ENCODE data around the gene CTXND1.
A peak's percentile ranks its signal among the peaks of the same experiment; 100 is the strongest.

The CTXND1 gene

DNA sequence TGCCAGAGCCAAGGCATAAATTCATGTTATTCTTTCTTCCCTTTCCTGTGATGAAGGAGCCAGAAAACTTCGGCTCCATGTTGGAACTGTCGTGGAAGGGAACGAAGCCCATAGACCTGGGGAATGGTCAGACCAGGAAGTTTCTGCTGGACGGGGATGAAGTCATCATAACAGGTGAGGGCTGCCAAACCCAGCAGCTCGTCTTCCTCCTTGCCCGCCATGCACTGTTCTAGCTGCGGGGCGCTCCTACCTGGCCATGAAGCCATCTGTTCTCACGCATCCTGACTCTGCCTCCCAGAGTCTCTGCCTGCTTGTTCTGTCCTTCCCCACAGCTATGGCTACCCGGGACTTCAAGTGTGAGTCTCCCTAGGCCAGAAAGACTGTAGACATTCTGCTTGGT lies 71.0 kb downstream of the CTXND1 start:
- DNase-seq (ENCODE audit: low read depth), result no peak

DNA sequence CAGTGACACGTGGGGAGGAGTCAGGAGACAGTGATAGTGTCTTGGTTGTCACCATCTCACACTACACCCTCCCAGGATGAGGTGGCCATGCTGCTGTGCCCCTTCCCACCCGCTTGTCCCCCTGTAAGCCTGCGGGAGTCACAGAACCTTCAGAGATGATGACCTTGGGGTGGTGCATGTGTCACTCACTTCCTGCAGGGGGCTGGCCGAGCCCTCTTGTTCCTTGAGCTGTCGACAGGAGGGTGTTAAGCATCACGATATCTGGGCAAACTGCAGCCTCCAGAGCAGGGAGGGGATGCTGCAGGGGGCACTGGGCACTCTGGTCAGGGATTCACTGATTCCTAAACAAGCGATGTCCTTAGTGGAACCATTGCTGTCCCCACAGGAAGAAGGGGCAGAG lies 71.5 kb downstream of the CTXND1 start:
- no peak for DNase-seq (ENCODE audit: low read depth)

DNA sequence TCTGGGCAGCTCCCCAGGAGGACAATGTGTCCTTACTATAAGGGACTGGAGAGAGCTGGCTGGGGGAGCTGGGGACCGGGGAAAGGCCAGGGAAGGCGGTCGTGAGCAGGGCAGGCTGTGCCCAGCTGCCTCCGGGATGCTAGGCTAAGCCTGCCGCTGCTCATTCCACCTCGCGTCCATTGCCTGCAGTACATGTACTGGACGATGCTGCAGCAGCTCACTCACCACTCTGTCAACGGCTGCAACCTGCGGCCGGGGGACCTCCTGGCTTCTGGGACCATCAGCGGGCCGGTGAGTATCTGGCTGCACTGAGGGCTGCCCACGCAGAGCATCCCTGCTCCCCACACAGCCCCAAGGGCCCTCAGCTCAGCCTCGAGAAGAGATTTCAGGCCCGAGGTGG lies 72.1 kb downstream of the CTXND1 start:
- DNase-seq (ENCODE audit: low read depth), result no peak

DNA sequence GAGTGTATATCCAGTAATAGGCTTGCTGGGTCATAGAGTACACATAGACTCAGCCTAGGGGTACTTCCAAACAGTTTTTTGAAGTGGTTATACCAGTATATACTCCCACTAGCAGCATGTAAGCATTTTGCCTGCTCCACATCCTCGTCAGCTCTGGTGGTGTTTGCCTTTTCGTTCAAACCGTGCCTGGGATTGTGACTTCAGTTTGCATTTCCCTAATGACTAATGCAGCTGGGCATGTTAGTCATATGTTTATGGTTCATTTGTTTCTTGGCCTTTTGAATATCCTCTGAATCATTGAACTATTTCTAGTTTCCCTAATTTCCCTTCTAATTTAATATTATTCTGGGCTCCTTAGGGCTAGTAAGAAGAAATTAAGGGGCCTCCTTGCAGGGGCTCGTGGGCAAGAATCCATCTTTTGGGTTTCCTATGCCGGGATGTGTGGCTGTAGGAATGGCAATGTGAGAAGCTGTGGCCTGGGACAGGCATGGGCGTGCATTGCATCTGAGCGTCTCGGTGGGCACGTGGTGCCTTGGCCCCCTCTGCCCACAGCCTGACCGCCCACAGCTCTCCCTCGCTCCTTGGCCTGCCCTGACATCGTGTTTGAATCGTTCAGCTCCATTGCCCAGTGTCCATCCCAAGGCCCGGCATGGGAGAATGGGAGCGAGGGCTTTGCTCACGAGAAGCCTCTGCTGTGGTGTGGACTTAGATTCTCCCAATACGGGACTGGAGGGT lies 72.8 kb downstream of the CTXND1 start:
- no peak for DNase-seq (ENCODE audit: low read depth)

DNA sequence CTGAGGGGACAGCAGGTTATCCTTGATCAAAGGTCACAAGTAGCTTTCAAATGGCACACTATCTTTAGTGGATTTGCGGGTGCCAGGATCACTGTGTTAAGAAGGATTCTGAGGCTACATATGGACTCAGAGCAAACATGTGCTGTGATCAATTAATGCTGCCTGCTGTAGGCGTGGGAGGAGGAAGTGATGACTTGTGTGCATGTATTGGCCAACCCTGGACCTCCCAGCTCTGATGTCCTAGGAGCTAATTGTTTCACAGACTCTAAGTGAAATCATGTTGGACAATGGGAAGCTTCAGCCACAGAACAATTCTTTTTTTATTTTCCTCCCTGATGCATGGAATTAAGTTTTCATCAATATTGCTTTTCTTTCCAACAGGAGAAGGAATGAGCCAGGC lies 74.9 kb downstream of the CTXND1 start:
- DNase-seq (ENCODE audit: low read depth), result no peak

DNA sequence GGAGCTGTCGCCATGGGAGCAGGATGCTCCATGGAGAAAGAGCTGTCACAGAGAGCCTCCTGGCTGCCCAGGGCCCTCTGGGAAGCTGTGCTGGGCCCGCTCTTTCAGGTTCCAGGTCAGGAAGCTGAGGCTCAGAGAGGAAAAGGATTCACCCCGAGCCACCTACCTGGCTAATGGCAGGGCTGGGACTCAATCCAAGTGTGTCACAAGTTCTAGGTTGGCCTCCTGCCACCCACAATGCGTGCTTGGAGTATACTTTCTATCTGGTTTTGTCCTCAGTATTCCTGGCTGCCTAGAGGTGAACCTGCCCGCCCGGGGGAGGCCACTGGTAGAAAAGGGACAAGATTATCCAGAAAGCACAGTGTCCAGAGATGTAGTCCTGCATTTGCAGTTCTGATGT lies 75.6 kb downstream of the CTXND1 start:
- no peak for DNase-seq (ENCODE audit: low read depth)

DNA sequence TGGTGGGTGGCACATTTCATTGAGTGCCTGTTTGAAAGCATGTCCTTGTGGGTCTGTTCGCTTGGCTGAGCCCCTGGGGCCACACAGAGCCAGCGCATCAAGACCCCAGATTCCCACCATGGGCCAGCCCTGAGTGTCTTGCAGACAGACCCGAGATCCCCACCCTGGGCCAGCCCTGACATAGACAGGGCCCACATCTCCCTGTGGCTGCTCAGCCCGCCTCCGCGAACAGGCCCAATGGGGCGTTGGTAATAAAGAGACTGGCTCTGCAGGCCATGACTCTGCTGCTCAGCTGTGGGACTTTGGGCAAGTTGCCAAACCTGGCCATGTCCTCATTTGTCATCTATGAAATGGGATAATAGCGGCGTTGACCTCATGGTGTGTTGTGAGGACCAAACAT lies 76.6 kb downstream of the CTXND1 start:
- no peak for DNase-seq (ENCODE audit: low read depth)

DNA sequence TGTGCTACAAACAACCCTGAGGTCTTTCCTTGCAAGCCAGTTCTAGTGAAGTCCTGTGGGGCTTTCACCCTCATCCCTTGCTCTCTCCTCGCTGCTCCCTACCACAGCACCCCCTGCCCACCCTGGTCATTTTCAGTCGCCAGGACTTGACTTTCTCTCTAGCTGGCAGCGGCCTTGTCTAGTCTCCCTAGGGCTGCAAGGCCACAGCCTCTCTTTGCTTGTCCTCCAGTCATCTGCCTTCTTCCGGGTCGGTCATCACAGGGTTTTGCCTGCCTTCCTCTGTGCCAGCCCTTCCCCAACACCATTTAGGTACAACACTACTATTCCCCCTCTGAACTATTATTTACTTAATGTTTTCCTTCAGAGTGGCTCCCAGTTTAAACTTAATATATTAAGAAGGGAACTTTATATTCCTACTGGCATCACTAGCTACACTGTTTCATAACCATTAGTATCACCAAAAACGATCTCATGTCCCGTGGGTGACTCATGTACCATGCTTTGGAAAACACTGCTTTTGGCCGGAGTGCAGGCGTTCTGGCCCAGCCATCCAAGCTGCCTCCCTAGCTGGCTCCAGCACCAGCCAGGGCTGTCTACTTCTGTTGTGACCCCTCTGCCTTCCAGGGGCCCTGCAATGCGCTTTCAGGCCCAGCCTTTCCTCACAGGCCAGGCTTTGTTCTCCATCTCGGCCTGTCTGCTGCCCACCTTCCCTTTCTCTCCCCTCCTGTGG lies 77.8 kb downstream of the CTXND1 start:
- no peak for DNase-seq (ENCODE audit: low read depth)

DNA sequence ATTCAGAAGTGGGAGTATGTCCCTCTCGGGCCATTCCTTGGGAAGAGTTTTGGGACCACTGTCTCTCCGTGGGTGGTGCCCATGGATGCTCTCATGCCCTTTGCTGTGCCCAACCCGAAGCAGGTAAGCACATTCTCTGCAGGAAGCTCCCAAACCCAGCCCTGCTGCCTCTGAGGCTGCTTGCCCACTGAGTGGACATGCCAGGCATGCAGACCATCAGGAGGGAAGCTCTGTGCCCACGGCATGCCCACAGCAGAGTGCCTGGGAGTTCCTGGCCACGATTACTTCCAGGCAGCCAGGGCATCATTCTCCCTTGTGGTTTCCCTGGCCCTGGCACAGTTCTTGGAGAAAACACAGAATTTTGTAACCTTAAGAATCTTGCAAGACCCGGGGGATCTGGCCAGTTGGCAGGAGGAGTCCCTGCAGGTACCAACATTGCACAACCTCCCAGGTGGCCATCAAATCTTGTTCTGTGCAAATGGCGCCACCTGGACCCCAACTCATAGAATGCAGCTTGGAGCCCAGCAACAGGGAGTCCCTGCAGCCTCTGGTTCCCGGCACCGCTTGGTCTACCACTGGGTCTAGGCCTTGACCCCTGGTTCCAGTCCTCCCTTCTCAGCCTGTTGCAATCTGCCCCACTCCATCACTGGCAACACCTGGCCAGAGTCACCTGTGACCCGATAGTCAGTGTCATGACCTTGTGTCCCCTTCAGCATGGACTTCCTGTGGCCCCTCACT lies 78.8 kb downstream of the CTXND1 start:
- DNase-seq (ENCODE audit: low read depth), result peak; percentile 47

DNA sequence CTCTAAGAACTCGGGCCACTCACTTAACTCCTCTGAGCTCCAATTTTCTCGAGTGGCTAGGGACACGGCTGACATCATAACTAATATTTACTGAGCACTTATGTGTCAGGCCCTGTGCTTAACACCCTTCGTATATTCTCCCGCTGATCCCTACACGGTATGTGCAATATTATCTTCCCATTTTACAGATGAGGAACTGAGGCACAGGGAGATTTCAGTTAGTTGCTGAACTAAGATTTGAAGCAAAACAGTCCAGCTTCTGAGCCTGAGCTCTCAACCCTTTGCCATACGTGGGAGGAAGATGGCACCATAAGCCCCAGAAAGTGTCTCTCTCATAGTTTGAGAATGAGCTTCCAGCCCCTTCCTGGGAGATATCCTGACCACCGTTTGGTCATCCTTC lies 79.6 kb downstream of the CTXND1 start:
- DNase-seq (ENCODE audit: low read depth), result no peak

DNA sequence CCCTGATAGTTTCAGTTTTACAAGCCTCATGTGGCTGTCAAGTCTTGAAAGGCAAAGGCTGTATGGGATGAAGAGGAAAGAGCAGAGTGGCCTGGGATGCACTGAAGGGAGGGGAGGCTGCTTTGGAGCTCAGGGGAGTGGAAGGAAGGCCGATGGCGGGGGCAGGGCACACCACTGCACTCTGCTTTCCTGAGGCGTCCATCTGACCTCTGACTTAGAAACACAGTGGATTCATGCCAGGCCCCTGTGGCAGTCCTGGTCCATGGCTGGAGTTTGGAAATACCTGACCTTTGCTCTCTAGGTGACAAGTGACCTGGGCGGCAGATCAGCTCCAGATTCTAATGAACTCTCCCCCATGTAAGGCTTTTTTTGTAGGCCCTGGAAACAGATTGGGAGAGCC lies 80.2 kb downstream of the CTXND1 start:
- no peak for DNase-seq (ENCODE audit: low read depth)

DNA sequence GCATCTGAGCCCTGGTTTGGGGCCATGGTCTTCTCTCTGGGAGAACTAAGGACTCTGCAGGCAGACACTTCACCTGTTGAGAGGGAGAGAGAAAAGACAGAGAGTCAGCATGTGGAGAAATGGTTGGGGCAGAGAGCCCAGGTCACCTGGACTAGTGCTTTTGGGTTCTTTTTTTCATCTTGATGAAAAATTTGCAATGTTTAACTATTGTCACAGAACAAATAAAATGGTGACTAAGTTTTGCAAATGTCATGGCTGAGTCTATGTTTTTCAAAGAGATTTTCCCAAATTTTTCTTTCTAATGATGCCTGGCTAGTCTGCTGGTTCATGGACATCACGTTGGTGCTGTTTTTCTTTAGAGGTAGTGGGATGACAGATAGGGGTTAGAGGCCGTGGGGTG lies 81.4 kb downstream of the CTXND1 start:
- DNase-seq (ENCODE audit: low read depth), result no peak

DNA sequence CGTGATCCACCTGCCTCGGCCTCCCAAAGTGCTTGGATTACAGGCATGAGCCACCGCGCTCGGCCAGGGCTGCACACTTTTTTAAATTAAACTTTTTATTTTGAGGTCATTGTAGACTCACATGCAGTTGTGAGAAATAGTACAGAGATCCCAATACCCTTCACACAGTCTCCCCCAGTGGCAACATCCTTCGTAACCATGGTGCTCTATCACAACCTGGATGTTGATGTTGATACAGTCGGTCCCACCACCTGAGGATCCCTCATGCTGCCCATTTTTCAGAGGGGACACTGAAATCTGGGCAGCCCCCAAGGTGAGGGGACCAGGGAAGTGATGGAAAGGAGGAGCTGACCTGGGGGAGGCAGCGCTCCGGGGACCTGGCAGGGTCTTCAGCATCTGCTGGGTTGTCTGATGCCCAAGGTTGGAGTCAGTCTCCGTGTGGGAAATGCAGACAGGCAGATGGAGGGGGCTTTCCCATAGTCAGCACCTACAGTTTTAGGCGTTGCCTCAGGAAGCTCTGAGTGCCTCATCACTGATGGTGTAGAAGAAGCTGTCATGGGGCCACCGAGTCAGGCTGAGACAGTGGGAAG lies 82.2 kb downstream of the CTXND1 start:
- no peak for DNase-seq (ENCODE audit: low read depth)

DNA sequence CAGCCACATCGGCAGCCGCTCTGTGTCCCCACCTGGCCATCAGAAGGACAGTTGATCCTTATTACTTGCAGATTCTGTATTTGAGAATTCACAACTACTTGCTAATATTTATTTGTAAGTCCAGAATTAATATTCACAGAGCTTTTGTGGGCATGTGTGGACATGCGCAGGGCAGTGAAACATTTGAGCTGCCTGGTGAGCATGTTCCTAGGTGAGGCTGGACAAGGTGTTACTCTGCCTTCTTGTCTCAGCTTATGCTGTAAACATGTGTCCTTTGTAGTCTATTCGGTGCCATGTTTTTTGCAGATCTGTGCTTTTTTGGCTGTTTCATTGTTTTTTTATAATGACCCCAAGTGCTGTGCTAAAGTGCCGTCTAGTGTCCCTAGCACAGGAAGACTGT lies 83.6 kb downstream of the CTXND1 start:
- no peak for DNase-seq (ENCODE audit: low read depth)

DNA sequence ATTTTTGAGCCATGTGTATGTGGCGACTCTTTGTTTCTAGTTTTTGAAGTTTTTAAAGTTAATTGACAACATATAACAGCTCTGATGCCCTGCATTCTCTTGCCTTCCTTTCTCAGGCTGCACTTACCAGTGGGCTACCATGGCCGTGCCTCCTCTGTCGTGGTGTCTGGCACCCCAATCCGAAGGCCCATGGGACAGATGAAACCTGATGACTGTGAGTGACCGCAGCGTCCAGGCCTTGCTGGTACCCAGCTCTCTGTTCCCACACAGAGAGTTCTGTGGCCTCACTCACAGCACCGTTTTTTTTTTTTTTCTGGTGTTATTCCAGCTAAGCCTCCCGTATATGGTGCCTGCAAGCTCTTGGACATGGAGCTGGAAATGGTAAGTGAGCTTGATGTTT lies 84.1 kb downstream of the CTXND1 start:
- no peak for DNase-seq (ENCODE audit: low read depth)

DNA sequence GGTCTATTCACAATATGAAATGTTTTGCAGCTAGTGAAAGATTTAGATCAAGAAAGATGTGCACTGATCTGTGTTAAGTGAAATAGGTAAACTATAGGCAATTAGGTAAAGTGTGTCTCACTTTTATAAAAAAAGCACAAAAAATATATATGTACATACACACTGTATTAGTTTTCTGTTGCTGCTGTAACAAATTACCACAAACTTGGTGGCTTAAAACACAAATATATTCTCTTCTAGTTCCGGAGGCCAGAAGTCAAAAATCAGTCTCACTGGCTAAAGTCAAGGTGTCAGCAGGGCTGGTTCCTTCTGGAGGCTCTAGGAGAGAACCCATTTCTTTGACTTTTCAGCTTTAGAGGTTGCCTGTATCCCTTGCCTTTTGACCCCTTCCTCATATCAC lies 88.1 kb downstream of the CTXND1 start:
- no peak for DNase-seq (ENCODE audit: low read depth)

DNA sequence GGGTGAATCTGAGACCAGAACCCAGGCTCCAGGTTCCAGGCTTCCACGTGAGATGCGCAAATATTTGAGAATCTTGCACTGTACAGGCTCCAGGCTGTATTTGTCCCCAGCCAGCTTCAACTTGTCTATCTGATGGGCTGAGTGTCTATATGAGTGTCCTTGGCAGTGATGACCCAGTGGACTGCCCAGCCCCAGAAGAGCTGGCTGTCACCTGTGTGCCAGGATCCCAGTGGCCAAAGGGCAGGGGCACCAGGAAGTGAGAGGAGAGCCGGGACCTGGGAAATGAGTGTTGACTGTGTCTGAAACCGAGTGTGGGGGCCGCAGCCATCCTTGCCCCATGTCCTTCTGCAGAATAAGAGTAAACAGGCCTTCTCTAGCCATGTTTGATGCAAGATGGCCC lies 88.8 kb downstream of the CTXND1 start:
- no peak for DNase-seq (ENCODE audit: low read depth)

DNA sequence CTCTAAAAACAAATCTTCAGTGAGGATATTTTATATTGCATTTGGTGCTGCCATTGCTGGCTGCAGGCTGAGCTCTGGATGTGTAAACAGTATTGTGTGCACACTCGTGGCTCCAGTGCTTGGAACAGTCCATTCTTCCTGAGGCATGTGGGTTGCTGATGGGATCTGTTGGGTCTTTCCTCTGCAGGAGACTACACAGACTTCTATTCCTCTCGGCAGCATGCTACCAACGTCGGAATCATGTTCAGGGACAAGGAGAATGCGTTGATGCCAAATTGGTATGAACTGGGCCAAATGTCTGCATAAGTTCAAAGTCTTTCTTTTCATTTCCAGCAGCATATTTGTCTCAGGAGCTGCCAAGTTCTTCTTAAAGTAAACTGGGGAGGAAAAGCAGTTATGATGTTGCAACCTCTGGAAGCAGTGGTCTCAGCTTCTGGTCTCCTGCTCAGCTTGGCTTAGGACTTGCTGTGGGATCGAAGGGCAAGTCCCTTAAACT lies 89.9 kb downstream of the CTXND1 start:
- DNase-seq (ENCODE audit: low read depth), result no peak

DNA sequence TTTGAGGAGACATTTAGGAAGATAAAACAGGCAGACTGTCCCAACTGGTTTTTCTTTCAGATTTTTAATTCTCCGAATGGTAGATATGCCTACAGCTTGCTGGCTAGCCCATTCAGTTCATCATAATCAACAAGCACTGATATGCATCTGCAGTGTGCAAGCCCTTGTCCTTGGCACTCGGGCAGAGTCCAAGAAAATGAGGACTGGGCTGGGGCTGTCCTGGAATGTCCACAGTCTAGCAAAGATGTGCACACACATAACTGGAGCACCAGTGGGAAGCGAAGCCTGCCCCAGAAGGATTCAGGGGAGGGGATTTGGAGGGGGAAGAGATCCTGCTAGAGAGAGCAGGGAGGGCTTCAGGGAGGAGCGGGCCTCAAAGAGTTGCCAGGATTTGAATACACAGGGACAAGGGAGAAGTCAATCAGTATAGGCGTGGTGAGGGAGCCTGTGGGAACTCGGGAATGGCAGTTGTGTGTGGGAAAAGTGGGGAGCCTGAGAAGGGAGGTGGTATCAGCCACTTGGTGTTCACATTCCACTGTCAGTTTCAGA lies 90.5 kb downstream of the CTXND1 start:
- no peak for DNase-seq (ENCODE audit: low read depth)

DNA sequence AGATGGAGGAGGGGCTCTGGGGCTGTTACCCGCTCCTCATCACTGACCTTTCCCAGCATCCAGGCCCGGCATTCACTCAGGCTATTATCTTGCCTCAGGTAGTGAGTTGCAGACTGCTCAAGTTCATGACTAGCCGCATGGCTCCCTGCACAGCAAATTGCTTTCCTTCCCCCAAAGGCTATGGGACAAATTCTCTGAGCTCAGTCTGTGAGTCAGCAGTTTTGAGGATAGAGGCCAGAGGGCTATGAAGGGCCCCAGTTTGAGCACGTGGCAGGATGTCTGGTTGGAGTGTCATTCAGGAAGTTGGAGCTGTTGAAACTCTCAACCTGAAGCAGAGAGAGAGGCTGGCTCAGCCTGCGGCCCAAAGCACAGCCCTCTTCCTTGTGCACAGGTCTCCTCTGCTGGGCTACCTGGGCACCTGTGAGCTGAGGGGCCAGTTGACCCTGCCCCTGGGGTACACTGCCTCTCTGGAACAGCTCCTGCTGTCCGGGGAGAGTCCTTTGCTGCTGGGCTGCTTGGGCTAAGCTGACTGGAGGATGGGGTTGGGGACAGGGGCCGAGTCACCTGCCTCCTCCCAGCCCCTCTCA lies 91.3 kb downstream of the CTXND1 start:
- no peak for DNase-seq (ENCODE audit: low read depth)

DNA sequence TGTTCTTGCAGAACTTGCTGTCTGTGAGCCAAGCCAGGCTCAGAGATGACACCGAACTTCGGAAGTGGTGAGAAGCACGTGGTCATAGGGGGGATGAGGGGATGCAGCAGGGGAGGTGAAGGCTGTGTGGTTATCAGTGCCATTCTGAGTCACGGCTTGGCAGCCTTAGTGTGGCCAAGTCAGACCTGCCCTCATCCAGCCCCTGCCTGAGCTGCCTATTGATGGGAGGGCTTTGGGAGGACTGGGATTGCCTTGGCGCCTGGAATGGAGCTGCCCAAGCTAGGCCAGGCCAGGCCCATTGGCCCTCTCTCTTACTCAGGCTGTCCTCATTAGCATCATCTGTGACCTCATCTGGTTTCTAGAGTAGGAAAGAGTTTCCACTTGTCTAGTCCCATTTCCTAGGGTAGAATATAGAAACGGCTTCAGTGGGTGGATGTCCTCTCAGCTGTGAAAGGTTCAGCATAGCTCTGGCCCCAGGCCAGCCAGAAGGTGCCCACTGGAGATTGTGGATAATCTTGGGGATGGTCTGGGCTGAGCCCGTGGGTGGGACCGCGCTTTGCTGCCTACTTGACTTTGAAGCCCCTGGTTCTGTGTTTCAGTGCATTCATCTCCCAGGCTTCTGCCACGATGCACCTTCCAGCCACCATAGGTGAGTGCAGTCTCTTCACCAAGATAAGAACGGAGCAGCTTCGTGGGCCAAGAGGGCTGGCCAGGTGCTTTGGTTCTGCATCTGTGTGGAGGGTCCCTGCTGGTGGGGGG lies 92.0 kb downstream of the CTXND1 start:
- DNase-seq (ENCODE audit: low read depth), result no peak

Data from stimulated activated CD8-positive, alpha-beta memory T cell treated with anti-CD3 and anti-CD28 coated beads, Interleukin-12 subunit alpha, Interleukin-12 subunit beta, amount 100 ng/mL, for 1 hour (primary cell).